Transverse colon (tissue), 3 donors: ENCODE measurements around the gene ANGPTL4.

Source experiments
- POLR2A ChIP-seq: fragments of 450-650 bp; IDR thresholded peaks from one replicate; pipeline ENCODE4 v1.6.1; 2016; ENCODE audit warnings: antibody characterized with exemption, mild to moderate bottlenecking, moderate library complexity
- TF ChIP-seq, protein P1 (sequence below), 5 experiments: fragments of 200-600 bp in 3 of 5; fragments of 450-650 bp in 2 of 5; sonication (generic) in 3 of 5; IDR thresholded peaks; 1 replicate in 2 of 5; 2 replicates in 3 of 5; pipeline ENCODE4 v1.5.1; 2016 to 2017; ENCODE audit warnings: antibody characterized with exemption in 5 of 5, inconsistent platforms in 3 of 5, mild to moderate bottlenecking in 2 of 5, moderate library complexity in 1 of 5

DNA sequence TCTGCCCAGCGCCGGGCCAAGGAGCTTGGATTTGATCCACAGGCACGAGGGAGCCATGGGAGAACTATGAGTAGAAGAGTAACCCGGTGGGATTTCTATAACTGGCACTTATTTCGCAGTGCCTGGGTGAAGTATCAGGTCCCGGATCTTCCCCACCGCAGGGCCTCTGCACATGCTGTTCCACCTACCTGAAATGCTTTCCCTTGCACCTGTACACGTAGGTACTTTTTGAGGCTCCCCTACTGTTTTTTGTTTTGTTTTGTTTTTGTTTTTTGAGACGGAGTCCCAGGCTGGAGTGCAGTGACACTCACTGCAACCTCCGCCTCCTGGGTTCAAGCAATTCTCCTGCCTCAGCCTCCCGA, 20.5 kb upstream of the ANGPTL4 start:
- TF ChIP-seq, protein P1, sequence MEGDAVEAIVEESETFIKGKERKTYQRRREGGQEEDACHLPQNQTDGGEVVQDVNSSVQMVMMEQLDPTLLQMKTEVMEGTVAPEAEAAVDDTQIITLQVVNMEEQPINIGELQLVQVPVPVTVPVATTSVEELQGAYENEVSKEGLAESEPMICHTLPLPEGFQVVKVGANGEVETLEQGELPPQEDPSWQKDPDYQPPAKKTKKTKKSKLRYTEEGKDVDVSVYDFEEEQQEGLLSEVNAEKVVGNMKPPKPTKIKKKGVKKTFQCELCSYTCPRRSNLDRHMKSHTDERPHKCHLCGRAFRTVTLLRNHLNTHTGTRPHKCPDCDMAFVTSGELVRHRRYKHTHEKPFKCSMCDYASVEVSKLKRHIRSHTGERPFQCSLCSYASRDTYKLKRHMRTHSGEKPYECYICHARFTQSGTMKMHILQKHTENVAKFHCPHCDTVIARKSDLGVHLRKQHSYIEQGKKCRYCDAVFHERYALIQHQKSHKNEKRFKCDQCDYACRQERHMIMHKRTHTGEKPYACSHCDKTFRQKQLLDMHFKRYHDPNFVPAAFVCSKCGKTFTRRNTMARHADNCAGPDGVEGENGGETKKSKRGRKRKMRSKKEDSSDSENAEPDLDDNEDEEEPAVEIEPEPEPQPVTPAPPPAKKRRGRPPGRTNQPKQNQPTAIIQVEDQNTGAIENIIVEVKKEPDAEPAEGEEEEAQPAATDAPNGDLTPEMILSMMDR (IDR thresholded peaks at IDR 0.05): no peak
- no peak for TF ChIP-seq POLR2A
